Globus pallidus (tissue), 1 donor: Measurements from ENCODE around the gene COX4I2.
A peak's percentile ranks its signal among the peaks of the same experiment; 100 is the strongest.
"Not testable (repeated sequence)": the region's sequence is repeated elsewhere in the genome, so short reads cannot be mapped to it uniquely, and the experiment has no call there.

Experiments used
- DNase-seq: peaks from one replicate; pipeline ENCODE4 v3.0.0-alpha.2; 2015; ENCODE audit warnings: low spot score

The COX4I2 gene

DNA sequence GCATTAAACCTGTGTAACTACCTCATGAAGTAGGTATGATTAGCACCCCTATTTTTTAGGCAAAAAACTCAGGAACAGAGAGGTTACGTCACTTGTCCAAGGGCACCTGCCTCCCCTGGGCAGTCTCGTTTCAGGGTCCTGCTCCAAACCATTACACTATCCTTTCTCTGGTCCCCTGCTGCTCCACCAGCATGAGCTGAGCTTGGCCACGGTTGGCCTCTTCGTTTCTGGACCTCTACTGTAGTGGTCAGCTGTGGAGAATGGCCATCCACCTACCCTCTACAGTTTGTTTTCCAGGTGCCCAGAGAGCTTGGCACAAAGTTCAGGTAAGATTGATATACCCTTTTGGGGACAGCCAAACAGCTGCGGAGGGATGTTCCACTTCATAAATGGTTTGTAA, 16.8 kb downstream of the COX4I2 start:
- no peak for DNase-seq

DNA sequence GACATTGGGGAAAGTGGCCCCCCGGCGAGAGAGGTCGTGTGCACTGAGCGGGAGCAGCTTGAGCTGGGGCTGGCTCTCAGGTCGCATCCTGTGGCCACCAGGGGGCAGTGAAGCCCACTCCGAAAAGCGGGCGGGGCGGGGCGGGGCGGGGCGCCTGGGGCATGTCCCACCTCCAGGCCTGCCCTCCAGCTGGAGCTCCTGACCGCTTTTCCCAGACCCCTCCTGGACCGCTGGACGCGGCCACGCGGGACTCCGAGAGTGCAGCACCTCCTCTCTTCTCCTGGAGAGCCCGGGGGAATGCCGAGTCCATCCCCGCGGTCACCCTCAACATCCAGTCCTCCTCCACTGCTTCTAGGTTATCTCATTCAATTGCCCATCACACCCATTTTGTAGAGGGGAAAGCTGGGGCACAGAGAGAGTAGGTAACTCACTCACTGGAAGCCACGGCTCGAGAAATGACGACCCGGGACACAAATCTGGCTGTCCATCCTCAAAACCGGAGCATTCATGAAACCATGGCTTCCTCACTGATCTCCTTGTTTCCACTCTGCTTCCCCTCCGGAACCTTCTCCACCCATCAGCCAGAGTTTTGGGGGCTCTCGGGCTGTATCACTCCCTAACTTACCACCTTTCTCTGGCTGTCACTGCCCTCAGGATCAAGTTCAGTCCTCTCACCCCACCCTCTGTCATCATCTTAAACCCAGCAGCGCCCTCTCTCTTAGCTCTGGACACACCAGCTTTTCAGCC, 24.1 kb downstream of the COX4I2 start:
- peak; percentile 86 for DNase-seq

DNA sequence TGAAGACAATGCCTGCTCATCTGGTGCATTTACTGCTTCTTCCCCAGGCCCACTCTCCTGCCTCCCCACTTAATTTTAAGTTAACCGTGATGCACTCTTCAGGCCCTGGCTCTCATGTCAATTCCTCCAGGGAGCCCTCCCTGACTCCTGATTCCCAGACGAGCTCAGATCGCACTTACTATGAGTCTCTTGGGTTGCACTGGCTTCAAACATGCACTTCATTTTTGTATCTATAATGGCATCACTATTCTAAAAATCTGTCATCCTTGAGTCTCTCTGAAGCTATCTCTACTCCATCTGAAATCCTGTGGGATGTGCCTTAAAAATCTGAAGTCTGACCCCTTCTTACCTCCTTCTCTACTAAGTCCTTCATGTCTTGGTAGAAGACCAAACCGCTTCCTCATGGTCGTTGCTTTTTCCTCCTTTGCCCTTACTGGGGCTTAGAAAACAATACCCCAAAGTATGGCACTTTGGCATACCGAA, 24.7 kb downstream of the COX4I2 start:
- DNase-seq = no peak

DNA sequence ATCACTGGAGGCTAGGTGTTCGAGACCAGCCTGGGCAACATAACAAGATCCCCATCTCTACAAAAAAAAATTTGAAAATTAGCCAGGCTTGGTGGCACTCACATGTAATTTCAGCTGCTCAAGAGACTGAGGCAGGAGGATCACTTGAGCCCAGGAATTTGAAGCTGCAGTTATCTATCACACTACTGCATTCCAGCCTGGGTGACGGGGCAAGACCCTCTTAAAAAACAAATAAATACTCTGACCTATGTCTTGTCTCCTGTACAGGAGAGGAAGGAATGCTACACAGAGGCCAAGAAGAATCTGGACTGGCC, 25.8 kb downstream of the COX4I2 start:
- DNase-seq = no peak

DNA sequence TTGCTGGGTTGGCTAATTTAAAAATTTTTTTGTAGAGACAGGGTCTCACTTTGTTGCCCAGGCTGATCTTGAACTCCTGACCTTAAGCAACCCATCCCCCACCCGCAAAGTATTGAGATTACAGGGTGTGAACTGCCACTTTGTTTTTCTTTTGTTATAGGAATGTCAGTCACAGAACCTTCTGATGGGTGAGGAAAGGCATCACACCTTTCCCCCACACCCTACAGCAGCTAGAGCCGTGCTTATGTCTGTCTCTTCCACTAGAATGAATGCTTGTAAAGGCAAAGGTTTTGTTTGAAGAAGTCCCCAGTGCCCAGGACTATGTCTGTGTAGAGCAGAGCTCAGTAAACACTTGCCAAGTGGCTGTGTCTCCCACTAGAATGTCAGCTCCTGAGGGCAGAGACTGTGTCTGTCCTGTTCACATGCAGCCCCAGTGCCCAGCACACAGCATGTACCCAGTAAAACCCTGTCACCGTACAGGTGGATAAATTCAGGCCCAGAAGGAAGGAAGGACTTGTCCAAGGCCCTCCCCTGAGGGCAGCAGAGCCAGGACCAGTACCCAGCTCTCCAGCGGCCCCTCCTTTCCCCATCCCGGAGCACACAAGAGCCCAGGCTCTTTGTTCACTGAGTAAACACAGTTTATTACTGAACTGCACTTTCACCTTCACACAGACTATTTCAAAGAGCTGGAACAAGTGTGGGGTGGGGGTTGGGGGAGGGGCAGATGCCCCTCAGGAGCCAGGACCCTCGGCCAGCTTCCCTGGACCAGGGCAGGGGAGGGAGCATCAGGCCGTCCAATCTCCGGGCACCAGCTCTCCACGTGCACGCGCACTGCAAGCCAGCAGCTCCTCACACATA, 26.4 kb downstream of the COX4I2 start:
- peak; percentile 74 for DNase-seq

DNA sequence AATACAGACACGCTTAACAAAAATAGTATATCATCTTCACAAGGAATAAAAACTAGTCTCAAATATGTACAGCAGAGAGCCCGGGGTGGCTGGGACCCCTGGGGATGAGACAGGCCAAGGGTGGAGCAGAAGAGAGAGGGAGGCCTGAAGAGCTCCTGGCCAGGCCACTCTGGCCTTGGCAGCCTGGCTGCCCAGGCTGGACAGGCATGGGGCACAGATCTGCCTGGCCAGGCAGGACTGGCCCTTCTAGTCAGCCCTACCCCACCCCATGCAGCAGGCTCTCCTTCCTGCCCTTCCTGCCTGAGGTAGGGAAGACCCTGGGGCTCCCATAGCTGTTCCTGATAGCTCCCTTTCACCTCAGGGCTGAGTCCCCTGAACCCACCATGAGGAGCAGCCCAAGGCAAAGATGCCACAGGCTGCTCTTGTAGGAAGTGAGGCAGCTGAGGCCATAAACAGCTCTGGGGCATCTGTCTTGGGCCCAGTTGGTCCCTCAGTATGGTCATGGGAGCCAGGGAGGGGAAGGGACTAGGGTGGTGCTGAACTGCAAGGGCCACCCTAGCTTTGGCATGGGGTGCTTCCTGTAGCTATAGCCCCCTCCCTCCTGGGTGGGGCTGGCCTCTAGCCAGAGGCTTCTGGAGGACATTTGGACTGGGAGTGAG, 27.1 kb downstream of the COX4I2 start:
- no peak for DNase-seq

DNA sequence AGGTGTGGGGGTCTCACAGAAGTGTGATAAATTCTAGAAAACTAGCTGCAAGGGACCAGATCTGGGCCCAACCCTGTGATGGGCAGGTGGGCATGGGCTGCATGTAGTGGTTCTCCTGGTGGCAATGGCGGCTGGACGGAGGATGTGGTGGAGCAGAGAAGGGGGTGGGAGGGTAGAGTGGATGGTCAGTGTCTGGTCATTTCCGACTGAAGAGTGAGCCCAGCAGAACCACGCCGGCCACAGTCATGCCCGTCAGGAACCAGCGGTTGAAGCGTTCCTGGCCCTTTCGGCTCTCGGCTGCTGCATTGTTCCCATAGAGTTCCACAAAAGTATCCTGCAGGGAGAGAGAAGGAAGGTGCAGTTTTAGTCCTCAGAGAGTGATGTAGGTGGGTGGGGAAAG, 28.0 kb downstream of the COX4I2 start:
- no peak for DNase-seq

DNA sequence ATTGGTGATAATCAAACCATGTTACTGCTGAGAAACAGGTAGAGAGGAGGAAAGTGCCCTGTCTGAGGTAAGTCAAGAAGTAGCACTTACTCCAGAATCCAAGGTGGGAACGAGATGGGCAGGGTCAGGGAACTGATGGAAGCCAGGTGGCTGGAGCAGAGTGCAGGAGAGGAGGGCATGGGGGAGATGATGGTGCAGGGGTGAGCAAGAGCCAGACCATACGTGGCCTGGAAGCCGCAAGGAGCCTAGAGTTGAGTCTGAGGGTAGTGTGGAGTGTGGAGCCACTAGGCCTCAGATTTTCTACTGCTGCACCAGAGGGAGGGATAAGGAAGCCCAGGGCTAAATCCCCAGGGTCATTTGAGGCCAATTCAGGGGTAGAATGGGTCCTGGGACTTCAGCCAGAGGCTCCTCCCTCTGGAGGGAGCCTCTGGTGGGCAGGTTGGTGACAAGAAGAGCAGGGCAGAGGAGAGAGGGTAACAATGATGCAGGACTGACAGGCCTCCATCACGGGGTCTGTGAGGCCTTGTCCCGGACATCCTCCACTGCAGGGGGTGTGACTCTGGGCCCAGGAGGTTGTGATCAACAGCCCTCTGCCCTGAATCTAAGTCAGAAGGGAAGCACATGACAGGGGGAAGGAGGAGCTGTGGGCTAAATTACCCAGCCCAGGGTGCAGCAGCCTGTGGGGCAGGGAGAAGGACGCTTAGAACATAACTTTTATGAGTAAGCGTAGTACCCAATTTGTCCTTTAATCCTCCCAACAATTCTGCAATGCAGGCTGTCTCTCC, 28.7 kb downstream of the COX4I2 start:
- peak; percentile 84 for DNase-seq

DNA sequence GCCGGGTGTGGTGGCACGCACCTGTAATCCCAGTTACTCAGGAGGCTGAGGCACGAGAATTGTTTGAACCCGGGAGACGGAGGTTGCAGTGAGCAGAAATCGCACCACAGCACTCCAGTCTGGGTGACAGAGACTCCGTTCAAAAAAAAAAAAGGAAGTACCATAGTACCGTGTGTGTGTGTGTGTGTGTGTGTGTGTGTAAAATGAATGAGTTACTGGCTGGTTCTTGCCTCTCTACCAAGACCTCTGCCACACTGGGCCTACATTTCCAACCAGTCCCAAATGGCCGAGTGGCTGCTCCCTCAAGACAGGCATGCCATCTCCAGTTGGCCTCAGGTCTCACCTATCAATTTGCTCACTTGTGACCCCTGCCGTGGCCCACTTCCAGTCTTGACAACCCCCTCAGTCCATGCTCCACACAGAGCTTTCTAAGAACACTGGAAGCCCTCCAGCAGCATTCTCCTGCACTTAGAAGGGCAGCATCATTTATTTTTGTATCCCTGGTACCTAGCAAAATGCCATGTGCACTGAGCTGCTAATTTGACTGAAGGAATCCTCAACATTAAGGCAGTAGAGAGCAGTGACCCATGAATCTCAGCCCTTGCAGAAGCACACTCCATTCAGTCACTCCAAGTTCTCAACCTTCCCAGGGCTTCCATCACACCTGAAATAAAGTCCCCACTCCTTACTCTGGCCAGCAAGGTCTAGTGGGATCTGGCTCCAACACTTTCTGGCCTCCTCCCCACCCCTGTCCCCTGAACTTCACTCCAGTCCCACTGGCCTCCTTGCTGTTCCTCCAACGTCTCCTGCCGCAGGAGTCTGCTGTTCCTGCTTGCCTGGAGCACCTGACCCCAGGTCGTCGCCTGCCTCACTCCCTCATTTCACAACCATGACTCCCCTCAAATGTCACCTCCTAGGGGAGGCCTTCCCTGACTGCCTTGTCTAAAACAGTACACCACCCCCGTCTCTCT, 29.9 kb downstream of the COX4I2 start:
- no peak for DNase-seq

DNA sequence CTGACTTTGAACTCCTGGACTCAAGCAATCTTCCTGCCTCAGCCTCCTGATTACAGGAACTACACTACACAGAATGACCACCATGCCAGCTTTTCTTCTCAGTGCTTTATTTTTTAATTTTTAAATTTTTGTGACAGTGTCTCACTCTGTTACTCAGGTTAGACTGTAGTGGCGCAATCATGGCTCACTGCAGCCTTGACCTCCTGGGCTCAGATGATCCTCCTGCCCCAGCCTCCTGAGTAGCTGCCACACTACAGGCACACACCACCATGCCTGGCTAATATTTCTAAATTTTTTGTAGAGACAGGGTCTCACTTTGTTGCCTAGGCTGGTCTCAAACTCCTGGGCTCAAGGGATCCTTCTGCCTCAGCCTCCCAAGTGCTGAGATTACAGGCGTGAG, 31.2 kb downstream of the COX4I2 start:
- not testable (repeated sequence) for DNase-seq

DNA sequence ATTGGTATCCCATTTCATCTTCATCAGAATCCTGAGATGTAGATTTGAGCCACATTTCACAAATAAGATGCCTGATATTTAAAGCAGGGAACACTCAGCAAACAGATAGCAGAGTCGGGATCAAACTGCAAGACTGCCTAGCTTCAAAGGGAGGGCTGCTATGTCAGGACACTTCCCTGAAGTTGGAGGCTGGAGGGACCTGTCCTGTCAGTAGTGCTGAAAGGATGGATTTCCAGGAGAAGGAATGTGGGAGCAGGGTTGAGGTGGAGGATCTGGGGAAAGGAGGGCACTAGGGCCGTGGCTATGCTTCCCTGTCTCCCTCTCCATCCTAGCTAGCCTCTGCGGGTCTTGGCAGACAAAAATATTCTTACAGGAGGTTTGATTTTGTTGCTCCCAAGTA, 32.2 kb downstream of the COX4I2 start:
- no peak for DNase-seq

DNA sequence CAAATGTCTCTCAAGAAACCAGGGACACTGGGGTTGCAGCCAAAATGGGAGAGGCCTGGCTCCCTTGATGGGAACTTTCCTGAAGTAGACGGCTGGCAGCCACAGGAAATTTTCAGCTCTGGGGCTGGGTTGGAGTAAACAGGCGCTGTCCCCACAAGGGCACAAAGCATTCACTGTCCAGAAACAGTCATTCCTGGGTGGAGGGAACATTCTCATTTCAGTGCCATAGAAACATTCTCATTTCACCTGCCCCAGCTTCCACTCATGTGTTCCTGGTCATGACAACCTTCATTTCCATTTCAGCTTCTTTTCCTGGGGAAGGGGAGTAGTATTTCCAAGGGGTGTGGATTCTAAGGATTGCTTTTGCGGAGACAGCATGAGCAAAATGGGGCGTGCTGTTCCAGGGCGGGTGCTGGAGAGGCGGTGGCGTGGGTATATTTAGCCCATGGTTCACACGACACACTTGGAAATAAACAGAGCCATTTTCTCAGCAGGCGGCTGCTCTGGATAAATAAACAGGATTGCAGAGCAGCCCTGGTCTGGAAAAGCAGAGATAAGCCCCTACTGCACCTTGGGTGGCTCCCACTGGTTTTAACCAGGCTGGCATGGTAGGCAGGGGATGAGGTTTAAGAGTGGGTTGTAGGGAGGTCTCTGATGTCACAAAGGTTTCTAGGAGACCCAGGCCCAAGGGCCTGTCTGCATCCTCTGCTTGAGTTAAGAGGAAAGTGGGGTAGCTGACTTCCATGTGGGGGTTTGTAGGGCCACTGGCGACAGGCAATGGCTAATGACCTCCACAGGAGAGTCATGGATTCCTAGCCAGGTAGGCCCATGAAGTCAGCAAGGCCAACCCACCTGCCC, 32.9 kb downstream of the COX4I2 start:
- DNase-seq = peak; percentile 93

DNA sequence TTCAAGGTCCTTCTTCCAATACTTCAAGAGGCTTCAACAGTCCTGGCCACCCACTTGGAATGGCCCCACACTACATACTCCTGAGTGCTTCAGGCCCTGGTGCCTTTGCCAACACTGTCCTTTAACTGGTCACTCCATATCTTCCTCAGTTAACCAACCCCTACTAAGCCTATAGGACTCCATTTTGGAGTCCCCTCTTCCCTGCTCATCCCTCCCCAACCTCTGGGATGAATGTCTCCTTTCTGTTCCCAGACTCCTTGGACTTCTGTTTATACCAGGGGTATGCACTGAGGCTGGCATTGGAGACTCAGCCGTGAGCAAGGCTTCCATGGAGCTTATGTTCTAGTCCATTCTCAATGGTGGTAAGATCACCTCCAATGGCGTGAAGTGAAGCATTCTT, 33.6 kb downstream of the COX4I2 start:
- no peak for DNase-seq

DNA sequence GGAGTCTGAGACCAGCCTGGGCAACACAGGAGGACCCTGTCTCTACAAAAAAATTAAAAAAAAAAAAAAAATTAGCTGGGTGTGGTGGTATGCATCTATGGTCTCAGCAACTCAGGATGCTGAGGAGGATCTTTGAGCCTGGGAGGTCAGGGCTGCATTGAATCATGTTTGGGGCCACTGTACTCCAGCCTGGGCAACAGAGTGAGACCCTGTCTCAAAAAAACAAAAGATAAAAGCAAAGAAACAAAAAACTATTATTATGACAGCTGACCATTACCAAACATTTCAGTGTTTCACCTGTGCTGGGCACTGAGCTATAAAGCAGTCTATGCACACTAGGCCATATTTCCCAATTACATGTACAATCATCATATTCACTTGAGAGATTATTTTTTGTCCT, 35.7 kb downstream of the COX4I2 start:
- no peak for DNase-seq

DNA sequence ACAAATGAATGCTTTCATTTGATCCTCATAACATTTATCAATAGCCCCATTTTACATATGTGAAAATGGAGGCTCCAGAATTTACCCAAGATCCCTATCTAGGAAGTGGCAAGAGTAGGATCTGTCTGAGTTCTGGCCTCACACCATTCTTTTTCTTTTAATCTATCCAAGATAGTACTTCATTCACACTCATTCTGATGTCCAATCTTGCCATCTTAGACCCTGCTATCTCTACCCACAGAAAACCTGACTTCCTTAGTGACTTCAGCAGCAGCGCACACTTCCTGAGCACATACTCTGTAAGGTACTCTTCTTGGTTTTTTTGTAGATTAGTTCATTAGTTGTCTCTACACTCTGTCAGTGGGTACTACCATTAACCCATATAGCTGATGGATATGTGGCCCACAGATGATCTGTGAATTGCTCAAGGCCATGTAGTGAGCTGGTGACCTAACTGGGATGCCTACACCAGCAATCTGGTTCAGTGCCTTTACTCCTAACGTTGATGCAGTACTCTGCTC, 36.3 kb downstream of the COX4I2 start:
- DNase-seq = no peak

DNA sequence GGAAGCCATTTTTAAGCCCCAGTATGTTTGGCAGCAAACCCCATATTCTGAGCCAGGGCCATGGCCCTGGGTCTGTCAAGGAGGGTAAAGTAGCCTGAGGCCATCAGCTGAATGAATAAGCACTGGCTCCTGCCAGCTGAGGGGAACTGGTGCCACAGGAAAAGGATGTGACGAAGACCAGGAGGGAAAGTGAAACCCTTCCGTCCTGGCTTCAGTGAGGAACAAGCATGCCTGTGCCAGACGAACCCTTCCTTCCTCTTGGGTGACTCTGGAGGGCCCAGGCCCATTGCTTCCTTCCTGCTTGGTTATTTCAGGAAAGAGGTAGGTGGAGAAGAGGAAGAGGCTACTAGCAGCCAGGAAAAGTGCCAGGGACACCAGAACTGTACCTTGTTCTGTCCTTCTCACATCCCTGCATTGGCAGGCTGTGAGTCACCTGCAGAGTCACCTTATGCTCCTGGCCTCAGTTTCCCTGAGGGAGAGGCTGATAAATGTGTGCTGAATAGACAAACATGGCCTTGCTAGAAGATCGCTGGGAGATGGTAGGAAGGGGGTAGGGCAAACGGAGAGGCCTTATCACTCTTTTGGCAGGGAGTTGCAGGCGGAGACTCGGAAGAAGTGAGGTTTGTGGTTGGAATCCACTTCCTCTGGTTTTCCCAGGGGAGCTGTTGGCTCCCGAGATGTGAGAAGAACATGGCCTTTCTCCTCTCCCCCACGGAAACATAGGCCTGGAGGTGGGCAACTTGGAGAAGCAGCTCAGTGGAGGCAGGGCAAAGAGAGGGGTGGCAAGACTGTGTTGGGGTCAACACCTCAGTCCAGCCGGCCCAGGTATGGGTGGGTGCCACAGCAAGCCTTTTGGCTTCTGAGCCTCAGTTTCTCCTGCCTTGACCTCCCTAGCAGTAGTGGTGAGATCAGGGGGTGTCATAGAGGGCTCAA, 37.4 kb downstream of the COX4I2 start:
- DNase-seq = peak; percentile 76

DNA sequence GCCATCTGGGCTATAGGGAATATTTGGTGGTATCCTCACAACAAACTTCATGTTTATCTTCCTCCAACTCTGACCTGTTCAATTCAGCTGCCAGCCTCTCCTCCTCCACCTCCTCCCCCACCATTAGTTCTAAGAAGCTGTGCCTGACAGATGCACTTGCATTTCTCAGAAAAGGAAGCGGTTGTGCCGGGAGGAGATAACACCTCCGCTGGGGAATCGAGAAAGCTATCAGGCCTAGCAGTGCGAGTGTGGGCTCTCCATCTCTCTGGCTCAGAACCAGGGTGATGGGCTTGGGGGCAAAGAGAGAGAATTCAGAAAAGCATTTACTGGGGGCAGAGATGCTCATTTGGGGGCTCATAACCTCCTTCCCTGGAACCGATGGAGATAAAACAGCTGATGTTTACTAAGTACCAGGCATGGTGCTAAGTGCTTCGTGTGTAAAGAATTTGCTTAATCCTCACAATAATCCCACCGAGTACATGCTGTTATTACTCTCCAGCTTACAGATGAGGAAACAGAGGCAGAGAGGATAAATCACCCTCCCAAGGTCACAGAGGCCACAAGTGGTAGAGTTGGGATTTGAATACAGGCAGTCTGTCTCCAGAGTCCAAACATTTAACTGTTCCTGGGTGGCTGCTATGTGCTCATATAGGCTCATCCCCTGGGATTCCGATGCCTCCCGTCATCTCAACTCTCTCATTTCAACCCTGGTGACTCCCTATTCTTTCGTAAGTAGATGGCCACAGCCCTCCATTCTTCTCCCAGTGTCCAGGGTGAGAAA, 38.3 kb downstream of the COX4I2 start:
- no peak for DNase-seq

DNA sequence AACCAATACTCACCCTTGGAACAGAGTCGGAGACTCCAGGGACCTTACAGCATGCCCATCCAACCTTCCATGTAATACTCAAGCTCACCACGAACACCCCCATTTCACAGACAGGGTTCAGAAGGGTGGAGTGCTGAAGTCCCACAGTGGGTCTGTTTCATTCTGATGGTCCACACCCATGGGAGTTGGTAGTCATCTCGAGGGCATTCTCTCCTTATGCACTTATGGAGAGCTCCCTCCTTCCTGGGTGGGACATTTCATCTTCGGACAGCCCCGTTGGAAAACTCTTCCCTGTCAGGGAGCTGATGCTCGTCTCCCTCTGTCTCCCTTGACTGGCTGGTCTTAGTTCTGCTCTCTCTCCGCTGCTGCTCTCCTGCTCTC, 38.9 kb downstream of the COX4I2 start:
- no peak for DNase-seq
